BJ (cell line): ENCODE data around the gene MAP2K5. TPM values are rescaled to one million over a fixed set of nuclear protein-coding genes. Genes with fewer than 3 reads are reported as not detected.
"Not testable (repeated sequence)": the region's sequence is repeated elsewhere in the genome, so short reads cannot be mapped to it uniquely, and the experiment has no call there.

ENCODE experiments used
- CTCF ChIA-PET: fragments of 350-600 bp; formaldehyde crosslinking; extraction: SDS; loops from one replicate; lab custom pipeline; 2021; ENCODE audit warnings: antibody characterized with exemption, inconsistent platforms; lab: Yijun Ruan, JAX
- POLR2A ChIA-PET: fragments of 300-600 bp; sonication (Branson Sonifier 250); formaldehyde crosslinking; extraction: SDS; loops from one replicate; lab custom pipeline; 2021; ENCODE audit warnings: antibody characterized with exemption; lab: Charles Lee
- DNase-seq: peaks from one replicate; pipeline ENCODE4 v3.0.0-alpha.2; 2011; ENCODE audit warnings: low read depth
- H3K27me3 ChIP-seq: 2 replicates; pipeline ENCODE4 v1.6.0; 2011; ENCODE audit warnings: low read length; ENCODE audit not compliant: control insufficient read depth, insufficient read depth
- H3K36me3 ChIP-seq: 2 replicates; pipeline ENCODE4 v1.5.1; 2011; ENCODE audit warnings: low read length; ENCODE audit not compliant: control insufficient read depth, insufficient read depth
- H3K4me3 ChIP-seq: 2 replicates; pipeline ENCODE4 v1.5.1; 2011; ENCODE audit warnings: low read depth, mild to moderate bottlenecking, control low read depth, low read length
- CTCF ChIP-seq: IDR thresholded peaks from 2 replicates; pipeline ENCODE4 v1.5.1; 2011; ENCODE audit warnings: low read depth, mild to moderate bottlenecking, control low read depth, inconsistent platforms, low read length, moderate library complexity; ENCODE audit not compliant: insufficient read depth
- polyA plus RNA-seq: library from polyadenylated mRNA; depleted of rRNA; stranded (reverse); fragments of >200 nt; gene quantifications from 2 replicates; pipeline ENCODE4 v1.2.3, GENCODE V29; 2011

Gene MAP2K5
- polyA plus RNA-seq, 1 experiment: 5.6 TPM

DNA sequence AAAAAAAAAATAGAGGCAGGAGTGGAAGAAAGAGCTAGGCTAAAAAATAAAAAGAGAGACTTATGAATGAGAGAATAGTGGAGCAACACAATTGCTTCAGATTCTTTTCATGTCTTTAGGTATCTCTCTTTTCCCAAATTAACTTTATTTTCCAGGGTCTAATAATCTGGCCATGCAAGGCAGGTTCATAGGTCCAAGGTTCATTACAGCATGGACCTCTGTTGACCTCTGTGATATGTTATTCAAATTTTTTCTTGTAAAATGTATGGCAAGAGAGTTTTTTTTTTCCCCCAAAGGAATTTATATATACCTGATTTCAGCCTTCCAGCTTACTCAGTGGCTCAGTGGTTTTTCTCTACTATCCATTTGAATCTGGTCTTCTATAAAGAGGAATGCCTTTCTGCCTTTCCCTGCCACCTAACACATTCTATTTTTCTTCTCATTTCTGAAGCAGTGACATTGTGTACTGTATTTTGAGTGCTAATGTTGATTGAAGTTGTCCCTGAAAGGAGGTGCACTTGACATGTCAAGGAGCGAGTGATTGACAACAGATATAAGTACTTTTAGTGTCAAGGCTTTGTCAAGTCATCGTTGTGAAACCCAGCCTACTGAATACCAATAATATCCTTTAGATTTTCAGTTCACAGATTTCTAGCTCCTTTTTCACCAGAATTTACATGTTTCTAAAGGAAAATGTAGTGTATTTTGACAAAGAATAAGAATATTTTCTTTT is 118.5 kb downstream of the MAP2K5 start:
- DNase-seq: no peak
- POLR2A ChIA-PET: no interaction called here
- Histone ChIP-seq H3K36me3 (no peaks in the 10 kb centered on the region), H3K4me3 (no peak overlapping the region), H3K27me3 (no peaks in the 10 kb centered on the region)
- CTCF ChIA-PET: interaction anchor here (0.9 kb wide), 1 partner anchor 30 kb away, joined by 4 read pairs; no protein-coding TSS in a partner anchor
- TF ChIP-seq CTCF: no peak

DNA sequence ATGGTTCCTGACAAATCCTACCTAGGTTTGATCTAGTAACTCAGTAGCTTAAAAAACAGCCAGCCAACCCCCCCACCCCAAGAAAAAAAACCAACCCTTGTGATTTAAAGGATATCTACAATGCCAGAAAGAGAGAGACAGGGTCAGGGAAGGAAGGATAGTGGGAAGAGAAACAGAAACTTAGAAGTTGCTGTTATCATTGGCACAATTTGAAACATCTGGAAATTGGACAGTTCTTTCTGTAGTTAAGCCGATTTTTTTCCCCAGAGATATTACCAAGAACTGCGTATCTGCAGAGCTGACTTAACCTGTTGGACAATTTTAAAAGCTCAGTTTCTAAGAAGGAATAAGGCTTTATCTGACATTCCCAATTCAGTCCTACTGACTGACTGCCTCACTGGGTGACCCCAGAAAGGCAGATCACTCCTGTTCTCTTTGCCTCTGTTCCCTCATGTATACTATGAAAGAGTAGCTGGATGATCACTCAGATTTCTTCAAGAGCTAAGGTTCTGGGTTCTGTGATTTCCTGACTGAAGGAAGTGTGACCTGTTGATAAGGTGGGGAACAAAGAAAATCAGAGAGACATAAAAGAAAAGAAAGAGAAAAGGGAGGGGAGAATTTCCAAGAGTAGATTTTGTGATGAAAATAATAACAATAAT is 128.3 kb downstream of the MAP2K5 start:
- TF ChIP-seq CTCF: no peak
- CTCF ChIA-PET: interaction anchor here (1.0 to 1.2 kb wide), 2 partner anchors 25 to 126 kb away, joined by 3 read pairs; no protein-coding TSS in a partner anchor
- no peak overlapping the region for H3K4me3 ChIP-seq
- no peak for DNase-seq
- POLR2A ChIA-PET: no interaction called here
- H3K27me3 ChIP-seq: no peaks in the 10 kb centered on the region
- no peaks in the 10 kb centered on the region for H3K36me3 ChIP-seq

GRCh38 chr15:67672834-67673233 is 130.3 kb downstream of the MAP2K5 start:
- DNase-seq, CTCF ChIA-PET, H3K4me3 ChIP-seq, POLR2A ChIA-PET, H3K36me3 ChIP-seq, H3K27me3 ChIP-seq: not testable (repeated sequence)

DNA sequence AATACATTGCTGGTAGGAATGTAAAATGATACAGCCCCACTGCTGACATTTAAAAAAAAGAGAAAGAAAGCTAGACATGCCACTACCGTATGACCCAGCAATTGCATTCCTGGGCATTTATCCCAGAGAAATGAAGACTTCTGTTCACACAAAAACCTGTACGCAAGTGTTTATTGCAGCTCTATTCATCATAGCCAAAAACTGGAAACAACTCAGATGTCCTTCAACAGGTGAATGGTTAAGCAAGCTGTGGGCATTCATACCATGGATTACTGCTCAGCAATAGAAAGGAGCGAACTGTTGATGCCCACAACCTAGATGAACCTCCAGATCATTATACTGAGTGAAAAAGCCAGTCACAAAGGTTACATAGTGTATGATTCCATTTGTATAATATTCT is 132.5 kb downstream of the MAP2K5 start:
- POLR2A ChIA-PET: no interaction called here
- DNase-seq: no peak
- no peak for TF ChIP-seq CTCF
- CTCF ChIA-PET: no interaction called here
- H3K4me3 ChIP-seq: no peak overlapping the region
- H3K27me3 ChIP-seq: no peaks in the 10 kb centered on the region
- H3K36me3 ChIP-seq: no peaks in the 10 kb centered on the region

GRCh38 chr15:67678089-67678488 is 135.6 kb downstream of the MAP2K5 start:
- Histone ChIP-seq H3K27me3 (no peaks in the 10 kb centered on the region), H3K36me3 (no peaks in the 10 kb centered on the region), H3K4me3 (no peak overlapping the region)
- POLR2A ChIA-PET: no interaction called here
- TF ChIP-seq CTCF: no peak
- CTCF ChIA-PET: interaction anchor here (1.6 kb wide), 1 partner anchor 11 kb away, joined by 3 read pairs; no protein-coding TSS in a partner anchor
- no peak for DNase-seq
